Muscle layer of colon (tissue), 2 donors: ENCODE measurements around the gene PNCK.
A peak's percentile ranks its signal among the peaks of the same experiment; 100 is the strongest.

Experiments used
- H3K27ac ChIP-seq: one replicate; pipeline ENCODE4 v1.7.0; 2013; ENCODE audit warnings: low read depth, mild to moderate bottlenecking, low read length, moderate library complexity
- H3K27me3 ChIP-seq, 2 donors: one replicate each; pipeline ENCODE4 v1.7.0; 2013; ENCODE audit warnings: low read length in 2 of 2, mild to moderate bottlenecking in 2 of 2; ENCODE audit not compliant: insufficient read depth in 2 of 2, control insufficient read depth in 1 of 2
- H3K36me3 ChIP-seq: one replicate; pipeline ENCODE4 v1.7.0; 2013; ENCODE audit warnings: mild to moderate bottlenecking, low read length; ENCODE audit not compliant: insufficient read depth
- H3K4me1 ChIP-seq: one replicate; pipeline ENCODE4 v1.7.0; 2013; ENCODE audit warnings: mild to moderate bottlenecking, low read length; ENCODE audit not compliant: insufficient read depth
- H3K4me3 ChIP-seq, 2 donors: one replicate each; pipeline ENCODE4 v1.7.0; 2013; ENCODE audit warnings: low read length in 2 of 2, low read depth in 1 of 2, mild to moderate bottlenecking in 1 of 2, moderate library complexity in 1 of 2
- H3K9ac ChIP-seq: one replicate; pipeline ENCODE4 v1.7.0; 2013; ENCODE audit warnings: low read length
- H3K9me3 ChIP-seq: one replicate; pipeline ENCODE4 v1.7.0; 2013; ENCODE audit warnings: mild to moderate bottlenecking, low read length
- donor health status: abdominal sarcoma.
- donor health status: Adenocarcinoma of cecum.

Gene PNCK

GRCh38 chrX:153649178-153649914 is 24.3 kb downstream of the PNCK start:
- H3K27me3 ChIP-seq = peaks cover 23 to 65% of the 10 kb centered on the region in 2 donors
- H3K4me3 ChIP-seq = no peak overlapping the region
- H3K36me3 ChIP-seq = no peaks in the 10 kb centered on the region
- no peaks in the 10 kb centered on the region for H3K4me1 ChIP-seq
- no peak overlapping the region for H3K9ac ChIP-seq
- peaks cover 10% of the 10 kb centered on the region for H3K9me3 ChIP-seq
- H3K27ac ChIP-seq = no peak overlapping the region

- Histone ChIP-seq H3K4me3 (no peak overlapping the region), H3K9me3 (peaks cover 2% of the 10 kb centered on the region), H3K4me1 (no peaks in the 10 kb centered on the region), H3K36me3 (no peaks in the 10 kb centered on the region), H3K27ac (no peak overlapping the region), H3K9ac (no peak overlapping the region), H3K27me3 (peaks cover 23 to 69% of the 10 kb centered on the region in 2 donors)
These were observed 25.0 kb downstream of the PNCK start for GRCh38 chrX:153648358-153649177.

GRCh38 chrX:153647461-153648357 is 25.9 kb downstream of the PNCK start:
- no peaks in the 10 kb centered on the region for H3K4me1 ChIP-seq
- no peak overlapping the region for H3K9ac ChIP-seq
- H3K27ac ChIP-seq = no peak overlapping the region
- H3K27me3 ChIP-seq = peaks cover 26 to 78% of the 10 kb centered on the region in 2 donors
- H3K9me3 ChIP-seq = no peaks in the 10 kb centered on the region
- no peaks in the 10 kb centered on the region for H3K36me3 ChIP-seq
- no peak overlapping the region for H3K4me3 ChIP-seq

GRCh38 chrX:153646620-153647373 is 26.8 kb downstream of the PNCK start, which contains the start of gene DUSP9:
Gene DUSP9 (plus strand): TSS chrX:153647203. CDS start chrX:153647954, 751 bp downstream.
- H3K27me3 ChIP-seq = peaks cover 27 to 85% of the 10 kb centered on the region in 2 donors
- H3K9me3 ChIP-seq = no peaks in the 10 kb centered on the region
- no peak within 1 kb of the TSS for H3K27ac ChIP-seq
- no peaks in the 10 kb centered on the region for H3K36me3 ChIP-seq
- peak within 1 kb of the TSS in 1 of 2 donors; percentile 7 for H3K4me3 ChIP-seq
- no peaks in the 10 kb centered on the region for H3K4me1 ChIP-seq
- H3K9ac ChIP-seq = no peak within 1 kb of the TSS

GRCh38 chrX:153645921-153646488 is 27.6 kb downstream of the PNCK start:
- Histone ChIP-seq H3K4me3 (no peak overlapping the region), H3K4me1 (no peaks in the 10 kb centered on the region), H3K36me3 (no peaks in the 10 kb centered on the region), H3K9me3 (no peaks in the 10 kb centered on the region), H3K27ac (no peak overlapping the region), H3K27me3 (peaks cover 31 to 88% of the 10 kb centered on the region in 2 donors), H3K9ac (no peak overlapping the region)

- no peak overlapping the region for H3K9ac ChIP-seq
- no peak overlapping the region for H3K27ac ChIP-seq
- H3K9me3 ChIP-seq = no peaks in the 10 kb centered on the region
- no peak overlapping the region for H3K4me3 ChIP-seq
- no peaks in the 10 kb centered on the region for H3K36me3 ChIP-seq
- H3K27me3 ChIP-seq = peaks cover 31 to 87% of the 10 kb centered on the region in 2 donors
- H3K4me1 ChIP-seq = no peaks in the 10 kb centered on the region
These were observed 28.5 kb downstream of the PNCK start for GRCh38 chrX:153645151-153645550.

GRCh38 chrX:153644356-153645125 is 29.1 kb downstream of the PNCK start:
- no peak overlapping the region for H3K9ac ChIP-seq
- H3K4me1 ChIP-seq = no peaks in the 10 kb centered on the region
- no peaks in the 10 kb centered on the region for H3K36me3 ChIP-seq
- no peak overlapping the region for H3K4me3 ChIP-seq
- H3K27ac ChIP-seq = no peak overlapping the region
- no peaks in the 10 kb centered on the region for H3K9me3 ChIP-seq
- H3K27me3 ChIP-seq = peaks cover 31 to 84% of the 10 kb centered on the region in 2 donors

GRCh38 chrX:153643431-153644351 is 29.9 kb downstream of the PNCK start:
- peaks cover 31 to 82% of the 10 kb centered on the region in 2 donors for H3K27me3 ChIP-seq

GRCh38 chrX:153642655-153643430 is 30.8 kb downstream of the PNCK start:
- Histone ChIP-seq H3K9ac (no peak overlapping the region), H3K27me3 (peaks cover 31 to 75% of the 10 kb centered on the region in 2 donors), H3K27ac (no peak overlapping the region), H3K9me3 (no peaks in the 10 kb centered on the region), H3K36me3 (no peaks in the 10 kb centered on the region), H3K4me1 (no peaks in the 10 kb centered on the region), H3K4me3 (no peak overlapping the region)

More at GRCh38 chrX:153643431-153644351, 29.9 kb downstream of the PNCK start:
- Histone ChIP-seq H3K27ac (no peak overlapping the region), H3K36me3 (no peaks in the 10 kb centered on the region), H3K4me1 (no peaks in the 10 kb centered on the region), H3K9ac (no peak overlapping the region), H3K4me3 (no peak overlapping the region), H3K9me3 (no peaks in the 10 kb centered on the region)
